DOHH2 (cell line): ENCODE data around the gene LVRN.
"Not testable (repeated sequence)": the region's sequence is repeated elsewhere in the genome, so short reads cannot be mapped to it uniquely, and the experiment has no call there.

ENCODE experiments used
- H3F3A ChIP-seq: fragments of 200-600 bp; sonication (generic), shearing (Covaris generic); 2 replicates; pipeline ENCODE4 v1.6.0; 2016; ENCODE audit warnings: antibody characterized with exemption, mild to moderate bottlenecking; ENCODE audit not compliant: control insufficient read depth, insufficient read depth
- H3K27ac ChIP-seq: fragments of 200-600 bp; sonication (generic); 2 replicates; pipeline ENCODE4 v1.5.1; 2014; ENCODE audit warnings: low read depth, mild to moderate bottlenecking, low read length, moderate library complexity
- H3K27me3 ChIP-seq: fragments of 200-600 bp; sonication (generic); 2 replicates; pipeline ENCODE4 v1.6.1; 2014; ENCODE audit warnings: mild to moderate bottlenecking, low read length, mixed read lengths; ENCODE audit not compliant: control insufficient read depth
- H3K36me3 ChIP-seq: fragments of 200-600 bp; sonication (generic); 2 replicates; pipeline ENCODE4 v1.6.1; 2014; ENCODE audit warnings: mild to moderate bottlenecking, low read length, moderate library complexity, mixed read lengths; ENCODE audit not compliant: control insufficient read depth
- H3K4me1 ChIP-seq: fragments of 200-600 bp; sonication (generic); 2 replicates; pipeline ENCODE4 v1.6.1; 2014; ENCODE audit warnings: mild to moderate bottlenecking, low read length, mixed read lengths; ENCODE audit not compliant: control insufficient read depth
- H3K4me2 ChIP-seq: fragments of 200-600 bp; sonication (generic); 2 replicates; pipeline ENCODE4 v1.6.0; 2014; ENCODE audit warnings: mild to moderate bottlenecking, low read length, moderate library complexity
- H3K4me3 ChIP-seq: fragments of 200-600 bp; sonication (generic); 2 replicates; pipeline ENCODE4 v1.5.1; 2014; ENCODE audit warnings: mild to moderate bottlenecking, low read length, mixed read lengths
- H3K79me2 ChIP-seq: fragments of 200-600 bp; sonication (generic); 2 replicates; pipeline ENCODE4 v1.6.1; 2014; ENCODE audit warnings: mild to moderate bottlenecking, low read length, mixed read lengths; ENCODE audit not compliant: control insufficient read depth
- H3K9me2 ChIP-seq: fragments of 200-600 bp; sonication (generic); replicated peaks from 2 replicates; pipeline ENCODE4 v1.6.1; 2014; ENCODE audit warnings: mild to moderate bottlenecking, low read length, mixed read lengths; ENCODE audit not compliant: control insufficient read depth
- H3K9me3 ChIP-seq: fragments of 200-600 bp; sonication (generic); 2 replicates; pipeline ENCODE4 v1.6.1; 2014; ENCODE audit warnings: antibody characterized with exemption, low read length, mixed read lengths; ENCODE audit not compliant: control insufficient read depth, insufficient read depth
- H4K20me1 ChIP-seq: fragments of 200-600 bp; sonication (generic); 2 replicates; pipeline ENCODE4 v1.6.0; 2014; ENCODE audit warnings: low read depth, mild to moderate bottlenecking, antibody characterized with exemption, low read length, moderate library complexity; ENCODE audit not compliant: control insufficient read depth, insufficient read depth
- EZH2phosphoT487 ChIP-seq: fragments of 200-600 bp; sonication (generic); IDR thresholded peaks from 2 replicates; pipeline ENCODE4 v1.6.1; 2017; ENCODE audit warnings: borderline replicate concordance, mild to moderate bottlenecking, antibody characterized with exemption, low read length, moderate library complexity, mixed read lengths
- TF ChIP-seq, protein P1 (sequence below): fragments of 200-600 bp; sonication (generic); IDR thresholded peaks from one replicate; pipeline ENCODE4 v1.5.1; 2014; ENCODE audit warnings: antibody characterized with exemption, mild to moderate bottlenecking, low read depth, low read length; ENCODE audit not compliant: poor library complexity, severe bottlenecking

LVRN gene, protein sequence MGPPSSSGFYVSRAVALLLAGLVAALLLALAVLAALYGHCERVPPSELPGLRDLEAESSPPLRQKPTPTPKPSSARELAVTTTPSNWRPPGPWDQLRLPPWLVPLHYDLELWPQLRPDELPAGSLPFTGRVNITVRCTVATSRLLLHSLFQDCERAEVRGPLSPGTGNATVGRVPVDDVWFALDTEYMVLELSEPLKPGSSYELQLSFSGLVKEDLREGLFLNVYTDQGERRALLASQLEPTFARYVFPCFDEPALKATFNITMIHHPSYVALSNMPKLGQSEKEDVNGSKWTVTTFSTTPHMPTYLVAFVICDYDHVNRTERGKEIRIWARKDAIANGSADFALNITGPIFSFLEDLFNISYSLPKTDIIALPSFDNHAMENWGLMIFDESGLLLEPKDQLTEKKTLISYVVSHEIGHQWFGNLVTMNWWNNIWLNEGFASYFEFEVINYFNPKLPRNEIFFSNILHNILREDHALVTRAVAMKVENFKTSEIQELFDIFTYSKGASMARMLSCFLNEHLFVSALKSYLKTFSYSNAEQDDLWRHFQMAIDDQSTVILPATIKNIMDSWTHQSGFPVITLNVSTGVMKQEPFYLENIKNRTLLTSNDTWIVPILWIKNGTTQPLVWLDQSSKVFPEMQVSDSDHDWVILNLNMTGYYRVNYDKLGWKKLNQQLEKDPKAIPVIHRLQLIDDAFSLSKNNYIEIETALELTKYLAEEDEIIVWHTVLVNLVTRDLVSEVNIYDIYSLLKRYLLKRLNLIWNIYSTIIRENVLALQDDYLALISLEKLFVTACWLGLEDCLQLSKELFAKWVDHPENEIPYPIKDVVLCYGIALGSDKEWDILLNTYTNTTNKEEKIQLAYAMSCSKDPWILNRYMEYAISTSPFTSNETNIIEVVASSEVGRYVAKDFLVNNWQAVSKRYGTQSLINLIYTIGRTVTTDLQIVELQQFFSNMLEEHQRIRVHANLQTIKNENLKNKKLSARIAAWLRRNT

DNA sequence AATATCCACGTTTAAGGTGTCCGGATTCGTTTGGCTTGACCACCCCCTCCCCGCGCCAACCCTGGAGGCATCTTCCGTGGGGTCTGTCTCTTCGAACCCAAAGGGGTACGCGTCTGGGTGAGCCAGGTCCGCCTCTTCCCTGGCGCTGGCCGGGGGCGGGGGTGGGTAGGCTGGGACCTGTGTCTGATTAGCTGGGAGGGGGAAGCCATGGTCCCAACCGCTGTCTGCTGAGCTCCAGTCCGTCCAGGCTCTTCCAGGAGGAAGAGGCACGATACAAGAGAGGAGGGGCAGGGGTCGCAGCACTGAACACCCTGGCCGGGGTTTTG lies at the start of gene LVRN:
Gene LVRN, plus strand, starts transcription at position 237 of the 326 bp plus-strand sequence. CDS start 143 bp downstream, outside the sequence.
- H3K27ac ChIP-seq: no peak within 1 kb of the TSS
- no peak within 1 kb of the TSS for H3K4me2 ChIP-seq
- H3K4me3 ChIP-seq: no peak within 1 kb of the TSS
- peaks cover 12% of the 10 kb centered on the region; the same call in 1 of the 2 replicates for H3K9me3 ChIP-seq
- H3K79me2 ChIP-seq: no peaks in the 10 kb centered on the region
- H3K27me3 ChIP-seq: no peaks in the 10 kb centered on the region
- H4K20me1 ChIP-seq: no peaks in the 10 kb centered on the region
- H3K36me3 ChIP-seq: no peaks in the 10 kb centered on the region
- no peaks in the 10 kb centered on the region for H3K4me1 ChIP-seq
- no peaks in the 10 kb centered on the region for H3F3A ChIP-seq
- no peaks in the 10 kb centered on the region for H3K9me2 ChIP-seq
- TF ChIP-seq, protein P1, sequence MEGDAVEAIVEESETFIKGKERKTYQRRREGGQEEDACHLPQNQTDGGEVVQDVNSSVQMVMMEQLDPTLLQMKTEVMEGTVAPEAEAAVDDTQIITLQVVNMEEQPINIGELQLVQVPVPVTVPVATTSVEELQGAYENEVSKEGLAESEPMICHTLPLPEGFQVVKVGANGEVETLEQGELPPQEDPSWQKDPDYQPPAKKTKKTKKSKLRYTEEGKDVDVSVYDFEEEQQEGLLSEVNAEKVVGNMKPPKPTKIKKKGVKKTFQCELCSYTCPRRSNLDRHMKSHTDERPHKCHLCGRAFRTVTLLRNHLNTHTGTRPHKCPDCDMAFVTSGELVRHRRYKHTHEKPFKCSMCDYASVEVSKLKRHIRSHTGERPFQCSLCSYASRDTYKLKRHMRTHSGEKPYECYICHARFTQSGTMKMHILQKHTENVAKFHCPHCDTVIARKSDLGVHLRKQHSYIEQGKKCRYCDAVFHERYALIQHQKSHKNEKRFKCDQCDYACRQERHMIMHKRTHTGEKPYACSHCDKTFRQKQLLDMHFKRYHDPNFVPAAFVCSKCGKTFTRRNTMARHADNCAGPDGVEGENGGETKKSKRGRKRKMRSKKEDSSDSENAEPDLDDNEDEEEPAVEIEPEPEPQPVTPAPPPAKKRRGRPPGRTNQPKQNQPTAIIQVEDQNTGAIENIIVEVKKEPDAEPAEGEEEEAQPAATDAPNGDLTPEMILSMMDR: no peak
- TF ChIP-seq EZH2phosphoT487: no peak

DNA sequence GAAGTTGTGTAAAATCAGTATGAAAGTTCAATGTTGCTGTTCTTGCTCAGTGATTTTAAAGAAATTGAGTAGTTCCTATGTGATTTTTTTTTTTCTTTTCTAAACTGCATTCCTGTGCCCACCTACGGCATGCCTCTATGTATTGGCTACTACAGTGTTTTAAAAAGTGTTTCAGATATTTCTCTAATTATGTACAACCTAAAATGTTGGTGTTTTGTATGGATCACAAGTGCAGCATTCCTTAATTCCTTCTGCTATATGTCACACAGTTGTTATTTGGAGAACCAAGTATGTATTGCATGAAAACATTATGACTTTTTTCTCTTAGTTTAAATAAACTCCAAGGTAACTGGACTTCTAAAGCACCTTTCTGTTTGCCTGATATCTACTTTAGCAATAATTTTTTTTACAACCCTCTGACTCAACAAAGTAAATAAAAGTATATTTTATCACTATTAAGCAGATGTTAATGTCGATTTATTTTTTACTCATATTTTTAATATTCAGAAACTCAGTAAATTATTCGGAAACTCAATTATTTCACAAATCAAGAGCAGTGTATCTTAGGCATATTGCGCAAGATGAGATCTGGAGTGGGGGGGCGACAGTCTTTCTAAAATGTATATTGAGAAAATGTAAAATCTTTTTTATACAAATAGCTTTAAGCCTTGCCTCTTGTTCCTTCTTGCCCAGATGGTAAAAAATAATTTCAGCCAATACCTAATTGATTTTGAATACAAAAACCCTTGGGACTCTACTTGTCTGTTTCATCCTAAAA lies 48.5 kb upstream of the LVRN start:
- H3K36me3 ChIP-seq: peaks cover 19% of the 10 kb centered on the region
- not testable (repeated sequence) for H3K9me2 ChIP-seq, H3K4me3 ChIP-seq, H4K20me1 ChIP-seq, H3K4me1 ChIP-seq, H3K27me3 ChIP-seq, H3K4me2 ChIP-seq, H3F3A ChIP-seq, H3K79me2 ChIP-seq, H3K9me3 ChIP-seq, H3K27ac ChIP-seq

DNA sequence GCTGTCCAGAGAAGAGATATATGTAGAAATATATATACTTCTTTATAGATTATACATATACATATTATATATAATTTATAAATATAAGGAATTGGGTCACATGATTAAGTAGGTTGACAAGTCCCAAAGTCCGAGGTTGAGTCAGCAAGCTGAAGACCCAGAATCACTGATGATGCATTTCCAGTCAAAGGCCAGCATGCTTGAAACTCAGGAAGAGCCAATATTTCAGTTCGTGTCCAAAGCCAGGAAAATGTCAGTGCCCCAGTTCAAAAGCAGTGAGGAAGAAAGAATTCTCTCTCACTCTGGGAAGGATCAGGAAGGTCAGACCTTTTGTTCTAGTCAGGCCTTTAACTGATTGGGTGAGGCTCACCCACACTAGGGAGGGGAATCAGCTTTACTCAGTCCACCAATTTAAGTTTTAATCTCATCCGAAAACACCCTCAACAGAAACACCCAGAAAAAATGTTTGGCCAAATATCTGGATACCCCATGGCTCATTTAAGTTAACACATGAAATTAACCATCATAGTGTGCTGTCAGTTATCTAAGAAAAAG lies 42.0 kb upstream of the LVRN start:
- no peak for TF ChIP-seq EZH2phosphoT487
- TF ChIP-seq, protein P1: no peak

DNA sequence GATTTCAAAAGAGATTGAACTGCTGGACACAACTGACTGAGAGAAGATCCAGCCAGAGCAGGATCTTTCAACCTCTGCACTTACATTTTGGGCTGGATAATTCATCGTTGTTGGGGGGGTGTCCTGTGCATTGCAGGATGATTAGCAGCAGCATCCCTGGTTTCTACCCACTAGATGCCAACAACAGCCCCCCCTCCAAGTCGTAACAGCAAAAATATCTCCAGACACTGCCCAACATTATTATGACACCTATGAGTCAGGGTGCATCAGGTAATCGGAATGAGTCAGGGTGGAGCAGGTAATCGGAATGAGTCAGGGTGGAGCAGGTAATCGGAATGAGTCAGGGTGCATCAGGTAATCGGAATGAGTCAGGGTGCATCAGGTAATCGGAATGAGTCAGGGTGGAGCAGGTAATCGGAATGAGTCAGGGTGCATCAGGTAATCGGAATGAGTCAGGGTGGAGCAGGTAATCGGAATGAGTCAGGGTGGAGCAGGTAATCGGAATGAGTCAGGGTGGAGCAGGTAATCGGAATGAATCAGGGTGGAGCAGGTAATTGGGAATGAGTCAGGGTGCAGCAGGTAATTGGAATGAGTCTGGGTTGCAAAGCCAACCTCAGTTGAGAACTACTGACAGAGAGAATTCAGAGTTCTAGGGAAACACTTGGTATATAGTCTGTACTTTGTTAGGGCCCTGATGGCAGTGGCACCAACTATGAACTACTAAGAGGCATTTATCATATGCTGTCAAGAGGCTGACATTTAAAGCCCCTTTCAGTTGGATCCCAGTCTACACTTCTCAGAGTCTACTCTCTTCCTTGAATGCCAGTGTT lies 33.5 kb upstream of the LVRN start:
- H3K9me3 ChIP-seq, H3K9me2 ChIP-seq, H4K20me1 ChIP-seq, H3K79me2 ChIP-seq, H3K27ac ChIP-seq, H3K36me3 ChIP-seq, H3K4me3 ChIP-seq, H3F3A ChIP-seq, H3K4me2 ChIP-seq, H3K4me1 ChIP-seq, H3K27me3 ChIP-seq: not testable (repeated sequence)

More for the DNA sequence above, 42.0 kb upstream of the LVRN start:
- H3K36me3 ChIP-seq: peaks cover 4% of the 10 kb centered on the region; the same call in 1 of the 2 replicates
- no peaks in the 10 kb centered on the region; the same call in 1 of the 2 replicates for H3F3A ChIP-seq
- H3K4me1 ChIP-seq: no peaks in the 10 kb centered on the region
- no peak overlapping the region for H3K4me3 ChIP-seq
- no peaks in the 10 kb centered on the region for H4K20me1 ChIP-seq
- no peaks in the 10 kb centered on the region for H3K9me3 ChIP-seq
- no peaks in the 10 kb centered on the region for H3K27me3 ChIP-seq
- H3K4me2 ChIP-seq: no peak overlapping the region
- H3K79me2 ChIP-seq: no peaks in the 10 kb centered on the region
- H3K9me2 ChIP-seq: no peaks in the 10 kb centered on the region
- H3K27ac ChIP-seq: no peak overlapping the region

DNA sequence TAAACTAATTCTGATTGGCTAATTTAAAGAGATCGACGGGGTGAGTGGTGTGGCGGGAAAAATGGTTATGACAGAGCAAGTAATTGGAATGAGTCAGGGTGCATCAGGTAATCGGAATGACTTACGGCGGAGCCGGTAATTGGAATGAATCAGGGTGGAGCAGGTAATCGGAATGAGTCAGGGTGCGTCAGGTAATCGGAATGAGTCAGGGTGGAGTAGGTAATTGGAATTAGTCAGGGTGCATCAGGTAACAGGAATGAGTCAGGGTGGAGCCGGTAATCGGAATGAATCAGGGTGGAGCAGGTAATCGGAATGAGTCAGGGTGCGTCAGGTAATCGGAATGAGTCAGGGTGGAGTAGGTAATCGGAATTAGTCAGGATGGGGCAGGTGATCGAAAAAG lies 32.1 kb upstream of the LVRN start:
- not testable (repeated sequence) for H3K36me3 ChIP-seq, H3K4me2 ChIP-seq, H3K27ac ChIP-seq

More for the DNA sequence above, 32.1 kb upstream of the LVRN start:
- not testable (repeated sequence) for H3K79me2 ChIP-seq, H3F3A ChIP-seq, H3K4me1 ChIP-seq, H3K4me3 ChIP-seq, H3K27me3 ChIP-seq, H3K9me3 ChIP-seq, H4K20me1 ChIP-seq, H3K9me2 ChIP-seq
